H1 (cell line): ENCODE data around the gene SLC25A51. TPM values are rescaled to one million over a fixed set of nuclear protein-coding genes. Genes with fewer than 3 reads are reported as not detected.

ENCODE experiments used
- CTCF ChIA-PET: fragments of 300-600 bp; sonication (Branson Sonifier 250); formaldehyde crosslinking; loops from one replicate; lab custom pipeline; 2021; ENCODE audit not compliant: partially characterized antibody; lab: Charles Lee
- POLR2A ChIA-PET: fragments of 300-600 bp; sonication (Branson Sonifier 250); formaldehyde crosslinking; loops from one replicate; lab custom pipeline; 2021; ENCODE audit warnings: inconsistent platforms; ENCODE audit not compliant: partially characterized antibody; lab: Charles Lee
- DNase-seq, 2 experiments: peaks; one replicate each; pipeline versions ENCODE4 v3.0.0 to v3.0.0-alpha.2; 2010 to 2022; ENCODE audit warnings: low spot score in 2 of 2, low read depth in 1 of 2, mixed read lengths in 1 of 2
- FAIRE-seq: peaks from 2 replicates; lab custom pipeline; 2011; peaks lifted over from hg19 to GRCh38; lab: Jason Lieb, UNC
- H2AFZ ChIP-seq: 2 replicates; pipeline ENCODE4 v1.8.1; 2012; ENCODE audit warnings: low read length, inconsistent platforms
- H2AK5ac ChIP-seq: 2 replicates; pipeline ENCODE4 v1.6.1; 2013; ENCODE audit warnings: low read depth, low read length
- H2BK120ac ChIP-seq: replicated peaks from 2 replicates; pipeline ENCODE3; 2013; ENCODE audit warnings: low read depth, low read length, inconsistent platforms
- H2BK12ac ChIP-seq: 2 replicates; pipeline ENCODE4 v1.6.1; 2013; ENCODE audit warnings: low read depth, low read length
- H2BK15ac ChIP-seq: 2 replicates; pipeline ENCODE4 v1.6.1; 2013; ENCODE audit warnings: low read length
- H2BK20ac ChIP-seq: 2 replicates; pipeline ENCODE4 v1.6.1; 2013; ENCODE audit warnings: low read length
- H2BK5ac ChIP-seq: 2 replicates; pipeline ENCODE4 v1.6.1; 2013; ENCODE audit warnings: low read depth, low read length
- H3K14ac ChIP-seq: 2 replicates; pipeline ENCODE4 v1.6.1; 2013; ENCODE audit warnings: inconsistent platforms; ENCODE audit not compliant: insufficient read length
- H3K18ac ChIP-seq: 2 replicates; pipeline ENCODE4 v1.6.1; 2013; ENCODE audit warnings: low read length; ENCODE audit errors: extremely low read depth
- H3K23ac ChIP-seq: 2 replicates; pipeline ENCODE4 v1.6.1; 2013; ENCODE audit warnings: inconsistent platforms; ENCODE audit not compliant: insufficient read length
- H3K23me2 ChIP-seq: 2 replicates; pipeline ENCODE4 v1.6.1; 2013; ENCODE audit warnings: low read depth, low read length
- H3K27ac ChIP-seq: 2 replicates; pipeline ENCODE4 v1.6.1; 2011; ENCODE audit warnings: low read depth, low read length, inconsistent platforms
- H3K27me3 ChIP-seq, 4 experiments: replicated peaks in 1 of 4; 1 replicate in 1 of 4; 2 replicates in 3 of 4; pipeline versions ENCODE4 v1.6.1 to v1.8.1; 2011 to 2013; ENCODE audit warnings: low read length in 3 of 4, mild to moderate bottlenecking in 3 of 4, inconsistent platforms in 2 of 4, mixed read lengths in 2 of 4, moderate library complexity in 1 of 4; ENCODE audit not compliant: control insufficient read depth in 3 of 4, insufficient read depth in 3 of 4; ENCODE audit errors: extremely low read depth in 1 of 4
- H3K36me3 ChIP-seq, 4 experiments: 2 replicates each; pipeline versions ENCODE4 v1.6.1 to v1.8.1; 2011 to 2013; ENCODE audit warnings: mild to moderate bottlenecking in 4 of 4, low read length in 3 of 4, moderate library complexity in 2 of 4, control low read depth in 1 of 4, inconsistent platforms in 1 of 4; ENCODE audit not compliant: insufficient read depth in 4 of 4, control insufficient read depth in 2 of 4
- H3K4ac ChIP-seq: replicated peaks from 2 replicates; pipeline ENCODE3; 2013; ENCODE audit warnings: low read length, low read depth, mixed read lengths, inconsistent platforms; ENCODE audit not compliant: insufficient read length
- H3K4me1 ChIP-seq, 4 experiments: replicated peaks in 1 of 4; 1 replicate in 1 of 4; 2 replicates in 3 of 4; pipeline versions ENCODE4 v1.6.1 to v1.8.1; 2011 to 2013; ENCODE audit warnings: low read length in 3 of 4, inconsistent platforms in 2 of 4, mixed read lengths in 1 of 4; ENCODE audit not compliant: insufficient read depth in 4 of 4, control insufficient read depth in 3 of 4
- H3K4me2 ChIP-seq, 2 experiments: 2 replicates each; pipeline versions ENCODE4 v1.6.1 to v1.8.1; 2011 to 2013; ENCODE audit warnings: low read depth in 2 of 2, low read length in 2 of 2, control low read depth in 1 of 2, inconsistent platforms in 1 of 2, mild to moderate bottlenecking in 1 of 2; ENCODE audit not compliant: insufficient read depth in 1 of 2
- H3K4me3 ChIP-seq, 4 experiments: fragments of 200-600, 300-600 bp in 1 of 4; sonication (generic), shearing (Covaris generic), sonication (Bioruptor Twin) in 1 of 4; 2 replicates each; pipeline versions ENCODE4 v1.5.1 to v1.8.1; 2011 to 2016; ENCODE audit warnings: low read length in 4 of 4, low read depth in 3 of 4, control low read depth in 2 of 4, inconsistent platforms in 2 of 4, mild to moderate bottlenecking in 2 of 4, mixed read lengths in 1 of 4, moderate library complexity in 1 of 4; ENCODE audit not compliant: insufficient read depth in 2 of 4; ENCODE audit errors: extremely low read depth in 1 of 4
- H3K56ac ChIP-seq: replicated peaks from 2 replicates; pipeline ENCODE3; 2013; ENCODE audit warnings: low read depth, mild to moderate bottlenecking, mixed read lengths, low read length, inconsistent platforms; ENCODE audit not compliant: insufficient read length
- H3K79me1 ChIP-seq: 2 replicates; pipeline ENCODE4 v1.6.1; 2013; ENCODE audit warnings: low read depth, low read length, control low read depth
- H3K79me2 ChIP-seq, 2 experiments: 2 replicates each; pipeline versions ENCODE4 v1.6.1 to v1.8.1; 2012 to 2013; ENCODE audit warnings: low read length in 2 of 2, mild to moderate bottlenecking in 2 of 2, inconsistent platforms in 1 of 2; ENCODE audit not compliant: insufficient read depth in 2 of 2, control insufficient read depth in 1 of 2
- H3K9ac ChIP-seq, 4 experiments: replicated peaks in 1 of 4; 1 replicate in 1 of 4; 2 replicates in 3 of 4; pipeline versions ENCODE4 v1.6.1 to v1.8.1; 2011 to 2013; ENCODE audit warnings: low read depth in 3 of 4, low read length in 3 of 4, control low read depth in 2 of 4, mild to moderate bottlenecking in 2 of 4, moderate library complexity in 2 of 4, inconsistent platforms in 1 of 4; ENCODE audit errors: extremely low read depth in 1 of 4
- H3K9me3 ChIP-seq, 2 experiments: 2 replicates each; pipeline versions ENCODE4 v1.6.1 to v1.8.1; 2012 to 2013; ENCODE audit warnings: mild to moderate bottlenecking in 2 of 2, moderate library complexity in 2 of 2, control low read depth in 1 of 2, inconsistent platforms in 1 of 2, low read depth in 1 of 2, low read length in 1 of 2, mixed read lengths in 1 of 2; ENCODE audit not compliant: insufficient read depth in 2 of 2
- H4K20me1 ChIP-seq, 2 experiments: replicated peaks in 1 of 2; 2 replicates each; pipeline versions ENCODE3 to v1.8.1; 2011 to 2013; ENCODE audit warnings: inconsistent platforms in 2 of 2, low read length in 2 of 2, mild to moderate bottlenecking in 1 of 2; ENCODE audit not compliant: insufficient read depth in 2 of 2, control insufficient read depth in 1 of 2
- H4K5ac ChIP-seq: 2 replicates; pipeline ENCODE4 v1.6.1; 2013; ENCODE audit warnings: low read length, low read depth, mixed read lengths, inconsistent platforms; ENCODE audit not compliant: insufficient read length
- H4K8ac ChIP-seq: 2 replicates; pipeline ENCODE4 v1.8.0; 2013; ENCODE audit warnings: mild to moderate bottlenecking, moderate library complexity, low read length, inconsistent platforms; ENCODE audit not compliant: insufficient read depth; ENCODE audit errors: extremely low read depth
- H4K91ac ChIP-seq: replicated peaks from 2 replicates; pipeline ENCODE3; 2013; ENCODE audit warnings: low read length, mixed read lengths, inconsistent platforms; ENCODE audit not compliant: insufficient read length
- KDM1A ChIP-seq: fragments of 200-600, 300-600 bp; sonication (generic); IDR thresholded peaks from 2 replicates; pipeline ENCODE4 v1.7.1; 2016; ENCODE audit warnings: mild to moderate bottlenecking, low read length, borderline replicate concordance
- SP1 ChIP-seq: IDR thresholded peaks from 2 replicates; pipeline ENCODE4 v1.6.1; 2011; ENCODE audit warnings: low read depth, low read length
- TEAD4 ChIP-seq: IDR thresholded peaks from 2 replicates; pipeline ENCODE4 v1.6.1; 2012; ENCODE audit warnings: low read depth, low read length, inconsistent platforms, mixed read lengths
- WGBS, 2 experiments: shearing (Covaris generic) in 1 of 2; methylation state at CpG; one replicate each; pipeline versions ENCODE4 v1.1.6 to v1.1.7; 2013 to 2015; ENCODE audit warnings: low lambda C conversion rate in 2 of 2, mixed read lengths in 2 of 2, inconsistent platforms in 1 of 2, low coverage in 1 of 2, missing lambda C conversion rate in 1 of 2; ENCODE audit not compliant: insufficient replicate concordance in 2 of 2, insufficient coverage in 1 of 2, insufficient read length in 1 of 2; ENCODE audit errors: extremely low coverage in 1 of 2, missing lambda C conversion rate in 1 of 2; 5-methylcytosine and 5-hydroxymethylcytosine counted together
- polyA plus RNA-seq, 7 experiments: library from polyadenylated mRNA; depleted of rRNA in 3 of 7; stranded (reverse) in 5 of 7; unstranded in 2 of 7; fragments of >200 nt in 5 of 7; fragments of 200-250 nt in 2 of 7; gene quantifications; 1 replicate in 5 of 7; 2 replicates in 1 of 7; 4 replicates in 1 of 7; pipeline versions ENCODE4 v1.2.1 to v1.2.3, GENCODE V29; 2011 to 2013; ENCODE audit warnings: missing spikeins in 2 of 7, mixed read lengths in 2 of 7
- total RNA-seq: library from RNA; stranded (reverse); fragmentation: NEBNext Ultra II Directional; extraction: Animal tissue kit (Norgen Biotek cat#: 25700); gene quantifications from 2 replicates; pipeline ENCODE4 v1.2.1, GENCODE V29; 2021
- TF ChIP-seq, protein P1 (sequence below): IDR thresholded peaks from 2 replicates; pipeline ENCODE4 v1.6.1; 2011; ENCODE audit warnings: low read length, improper control_type of control experiment

SLC25A51 gene
- total and polyA plus RNA-seq, 2 of the 8 experiments (the other 6 are each of a cell fraction or from before 2014, with no cell fraction given) = 8.0 to 14.5 TPM

DNA sequence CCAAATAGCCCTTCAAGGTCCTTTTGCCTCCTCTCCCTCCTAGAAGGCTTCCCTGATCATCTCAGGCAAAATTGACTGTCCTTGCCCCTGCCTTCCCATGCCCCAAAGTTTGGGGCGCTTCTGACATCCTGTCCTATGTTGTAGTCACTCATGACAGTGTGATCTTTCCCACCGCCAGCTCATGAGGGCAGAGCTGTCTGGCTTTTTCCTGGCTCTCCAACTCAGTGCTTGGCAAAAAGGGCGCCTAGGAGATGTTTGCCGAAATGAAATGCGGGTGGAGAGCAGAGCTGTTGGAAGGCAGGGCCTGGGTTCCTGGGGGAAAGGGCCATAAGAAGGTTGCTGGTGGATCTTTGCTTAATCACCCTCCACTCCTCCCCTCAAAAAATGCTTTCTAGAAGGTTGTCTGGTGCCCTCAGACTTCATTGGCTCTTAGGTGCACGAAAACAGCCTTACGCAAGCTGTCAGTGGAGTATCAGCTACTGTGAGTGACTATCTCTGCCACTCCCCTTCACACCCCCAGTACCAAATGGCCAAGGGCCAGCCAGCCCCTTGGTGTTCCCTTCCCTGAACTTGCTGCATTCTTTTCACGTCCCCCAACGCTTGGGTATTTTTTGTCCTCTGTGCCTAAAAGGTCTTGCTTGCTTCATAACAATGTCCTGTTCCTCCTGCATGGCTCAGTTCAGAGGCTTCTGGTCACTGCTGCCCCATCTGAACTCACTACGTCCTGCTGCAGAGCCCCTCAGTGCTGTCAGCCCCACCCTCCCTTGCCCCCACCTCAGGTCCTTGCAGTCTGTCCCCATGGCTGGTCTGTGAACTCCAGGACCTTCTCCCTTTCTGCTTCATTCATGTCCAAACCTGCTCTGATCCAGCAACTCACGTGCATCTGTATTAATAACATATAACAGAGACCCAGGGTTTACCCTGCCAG, 2.6 kb upstream of the SLC25A51 start:
- Histone ChIP-seq H3K36me3 (no peaks in the 10 kb centered on the region), H2BK12ac (no peak overlapping the region), H4K8ac (no peak overlapping the region), H3K23ac (no peak overlapping the region), H2AFZ (no peak overlapping the region), H2BK15ac (no peak overlapping the region), H2AK5ac (0 out of 2 replicates have a peak overlapping the region, but pooled peaks have one; percentile 39), H3K4me3 (no peak overlapping the region), H3K23me2 (peaks cover 6% of the 10 kb centered on the region), H3K14ac (no peak overlapping the region), H2BK120ac (no peak overlapping the region), H3K9me3 (no peaks in the 10 kb centered on the region), H4K5ac (no peak overlapping the region), H3K4me2 (no peak overlapping the region), H2BK5ac (no peak overlapping the region), H3K56ac (no peak overlapping the region), H3K79me2 (0 out of 4 replicates have a peak, but pooled peaks cover 0 to 6% of the 10 kb centered on the region in 2 experiments), H2BK20ac (no peak overlapping the region), H3K27ac (no peak overlapping the region), H3K9ac (no peak overlapping the region), H3K27me3 (peaks cover 0 to 3% (median 0%) of the 10 kb centered on the region in 4 experiments; a peak in 3 of 7 replicates), H3K4ac (no peak overlapping the region), H3K79me1 (peaks cover 3% of the 10 kb centered on the region; the same call in 1 of the 2 replicates), H3K4me1 (peaks cover 0 to 8% (median 6%) of the 10 kb centered on the region in 4 experiments; a peak in 3 of 7 replicates), H3K18ac (no peak overlapping the region), H4K20me1 (peaks cover 0 to 2% of the 10 kb centered on the region in 2 experiments), H4K91ac (no peak overlapping the region)
- FAIRE-seq (no peak), DNase-seq (peak in 1 of 2 experiments; percentile 23)
- ChIA-PET POLR2A (interaction anchor here (1.2 kb wide), 1 partner anchor 157 kb away, joined by 3 read pairs; no protein-coding TSS in a partner anchor), CTCF (interaction anchor here (0.8 to 2.9 kb wide), 8 partner anchors 9 to 358 kb away, joined by 3 to 10 read pairs (median 4); no protein-coding TSS in a partner anchor)
- WGBS, 2 experiments = 83% methylated on average over 11 of the region's 11 CpGs; no CpG with 5 or more reads in 1 of the 2 experiments
- TF ChIP-seq TEAD4 (no peak), KDM1A (no peak), SP1 (no peak)
- TF ChIP-seq, protein P1, sequence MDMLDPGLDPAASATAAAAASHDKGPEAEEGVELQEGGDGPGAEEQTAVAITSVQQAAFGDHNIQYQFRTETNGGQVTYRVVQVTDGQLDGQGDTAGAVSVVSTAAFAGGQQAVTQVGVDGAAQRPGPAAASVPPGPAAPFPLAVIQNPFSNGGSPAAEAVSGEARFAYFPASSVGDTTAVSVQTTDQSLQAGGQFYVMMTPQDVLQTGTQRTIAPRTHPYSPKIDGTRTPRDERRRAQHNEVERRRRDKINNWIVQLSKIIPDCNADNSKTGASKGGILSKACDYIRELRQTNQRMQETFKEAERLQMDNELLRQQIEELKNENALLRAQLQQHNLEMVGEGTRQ = no peak
